Endothelial cell of umbilical vein (primary cell): Measurements from ENCODE around the gene TSPAN1. TPM values are rescaled to one million over a fixed set of nuclear protein-coding genes. Genes with fewer than 3 reads are reported as not detected.

Source experiments
- BruUV-seq: library from RNA; stranded (reverse); fragments of 400-500 nt; replicated peaks from 2 replicates; lab custom pipeline; 2021; lab: Mats Ljungman, UMichigan
- CTCF ChIA-PET: fragments of 300-600, 350-600 bp; sonication (Branson Sonifier 250); formaldehyde crosslinking; loops from one replicate; lab custom pipeline; 2021; ENCODE audit warnings: antibody characterized with exemption, inconsistent platforms; lab: Charles Lee
- POLR2A ChIA-PET: fragments of 300-600, 350-600 bp; sonication (Branson Sonifier 250); formaldehyde crosslinking; loops from one replicate; lab custom pipeline; 2021; ENCODE audit warnings: antibody characterized with exemption, inconsistent platforms; lab: Charles Lee
- DNase-seq: peaks from one replicate; pipeline ENCODE4 v3.0.0-alpha.2; 2011; ENCODE audit warnings: low read depth, low spot score
- FAIRE-seq: peaks from 2 replicates; lab custom pipeline; 2011; peaks lifted over from hg19 to GRCh38; lab: Jason Lieb, UNC
- H2AFZ ChIP-seq: 2 replicates; pipeline ENCODE4 v1.6.0; 2012; ENCODE audit warnings: low read depth, low read length, control low read depth, inconsistent platforms
- H3K27ac ChIP-seq: 2 replicates; pipeline ENCODE4 v1.5.1; 2011; ENCODE audit warnings: low read depth, mild to moderate bottlenecking, control low read depth, low read length, moderate library complexity; ENCODE audit not compliant: insufficient read depth
- H3K27me3 ChIP-seq, 2 experiments: 2 replicates each; pipeline versions ENCODE4 v1.6.0 to v1.6.1; 2011; ENCODE audit warnings: low read length in 2 of 2, mixed read lengths in 1 of 2; ENCODE audit not compliant: control insufficient read depth in 2 of 2, insufficient read depth in 2 of 2
- H3K36me3 ChIP-seq, 2 experiments: 2 replicates in 1 of 2; 3 replicates in 1 of 2; pipeline ENCODE4 v1.5.1; 2011; ENCODE audit warnings: low read length in 2 of 2, mild to moderate bottlenecking in 1 of 2, moderate library complexity in 1 of 2; ENCODE audit not compliant: control insufficient read depth in 2 of 2, insufficient read depth in 2 of 2; ENCODE audit errors: extremely low read depth in 1 of 2
- H3K4me1 ChIP-seq: 3 replicates; pipeline ENCODE4 v1.5.1; 2011; ENCODE audit warnings: mild to moderate bottlenecking, low read length; ENCODE audit not compliant: control insufficient read depth, insufficient read depth; ENCODE audit errors: extremely low read depth
- H3K4me2 ChIP-seq: 2 replicates; pipeline ENCODE4 v1.6.1; 2011; ENCODE audit warnings: low read length, control low read depth, mixed read lengths; ENCODE audit not compliant: insufficient read depth
- H3K4me3 ChIP-seq, 3 experiments: fragments of 200-600 bp in 1 of 3; sonication (generic), shearing (Covaris generic) in 1 of 3; replicated peaks in 1 of 3; 2 replicates each; pipeline ENCODE4 v1.5.1; 2011 to 2016; ENCODE audit warnings: control low read depth in 3 of 3, low read length in 3 of 3, mild to moderate bottlenecking in 2 of 3, inconsistent platforms in 1 of 3, low read depth in 1 of 3, moderate library complexity in 1 of 3; ENCODE audit not compliant: insufficient read depth in 1 of 3
- H3K79me2 ChIP-seq: 2 replicates; pipeline ENCODE4 v1.6.0; 2012; ENCODE audit warnings: low read length, inconsistent platforms; ENCODE audit not compliant: control insufficient read depth, insufficient read depth
- H3K9ac ChIP-seq: replicated peaks from 2 replicates; pipeline ENCODE3; 2011; ENCODE audit warnings: low read length, control low read depth; ENCODE audit not compliant: insufficient read depth; ENCODE audit errors: extremely low read depth
- H3K9me1 ChIP-seq: replicated peaks from 3 replicates; pipeline ENCODE4 v1.6.0; 2011; ENCODE audit warnings: mild to moderate bottlenecking, low read length; ENCODE audit not compliant: control insufficient read depth, insufficient read depth; ENCODE audit errors: extremely low read depth
- H3K9me3 ChIP-seq: replicated peaks from 2 replicates; pipeline ENCODE4 v1.5.1; 2012; ENCODE audit warnings: low read length, inconsistent platforms; ENCODE audit not compliant: control insufficient read depth, insufficient read depth
- H4K20me1 ChIP-seq: replicated peaks from 2 replicates; pipeline ENCODE3; 2011; ENCODE audit warnings: mild to moderate bottlenecking, low read length; ENCODE audit not compliant: control insufficient read depth, insufficient read depth; ENCODE audit errors: extremely low read depth
- CTCF ChIP-seq, 2 donors: IDR thresholded peaks; 1 replicate in 1 of 2; 2 replicates in 1 of 2; pipeline ENCODE4 v1.5.1; 2011; ENCODE audit warnings: low read length in 2 of 2, mild to moderate bottlenecking in 2 of 2, moderate library complexity in 2 of 2, control low read depth in 1 of 2, inconsistent platforms in 1 of 2, low read depth in 1 of 2; ENCODE audit not compliant: insufficient read depth in 1 of 2; ENCODE audit errors: extremely low read depth in 1 of 2
- EZH2 ChIP-seq: IDR thresholded peaks from 2 replicates; pipeline ENCODE4 v1.6.1; 2012; ENCODE audit warnings: borderline replicate concordance, low read depth, mild to moderate bottlenecking, moderate library complexity, low read length, inconsistent platforms; ENCODE audit not compliant: severe bottlenecking
- FOS ChIP-seq: IDR thresholded peaks from 2 replicates; pipeline ENCODE4 v1.6.1; 2011; ENCODE audit warnings: mild to moderate bottlenecking, low read length, moderate library complexity, borderline replicate concordance; ENCODE audit not compliant: insufficient read depth
- GATA2 ChIP-seq: IDR thresholded peaks from 2 replicates; pipeline ENCODE4 v1.7.0; 2011; ENCODE audit warnings: low read depth, mild to moderate bottlenecking, moderate library complexity, mixed read lengths, low read length; ENCODE audit not compliant: insufficient read length, insufficient read depth
- JUN ChIP-seq: IDR thresholded peaks from 2 replicates; pipeline ENCODE4 v1.6.1; 2011; ENCODE audit warnings: borderline replicate concordance, low read depth; ENCODE audit not compliant: insufficient read length, insufficient read depth
- MAX ChIP-seq: IDR thresholded peaks from 2 replicates; pipeline ENCODE4 v1.6.1; 2011; ENCODE audit not compliant: insufficient read depth, insufficient read length
- MYC ChIP-seq: IDR thresholded peaks from one replicate; pipeline ENCODE4 v1.6.1; 2011; ENCODE audit warnings: mild to moderate bottlenecking, low read depth, low read length
- POLR2A ChIP-seq: IDR thresholded peaks from 2 replicates; pipeline ENCODE4 v1.6.1; 2012; ENCODE audit warnings: low read depth, mild to moderate bottlenecking, control low read depth, low read length
- POLR2AphosphoS5 ChIP-seq: IDR thresholded peaks from 2 replicates; pipeline ENCODE4 v1.6.1; 2012; ENCODE audit warnings: low read depth, mild to moderate bottlenecking, control low read depth, low read length, moderate library complexity; ENCODE audit not compliant: insufficient read depth
- dilution Hi-C: fragments of 300-500 bp; cut with MboI; formaldehyde crosslinking; loops from one replicate; pipeline ENCODE4 v1.15.0; 2019; ENCODE audit warnings: low sequenced_read_pairs; ENCODE audit not compliant: extremely low pct_ligation_motif_present
- intact Hi-C: fragments of 100-400 bp; cut with micrococcal nuclease; formaldehyde crosslinking; loops from one replicate; pipeline ENCODE4 v1.10.0; 2022
- polyA plus RNA-seq, 4 experiments: library from polyadenylated mRNA; depleted of rRNA in 3 of 4; stranded (reverse) in 3 of 4; unstranded in 1 of 4; fragments of >200 nt; gene quantifications; 2 replicates each; pipeline versions ENCODE4 v1.2.1 to v1.2.3, GENCODE V29; 2011 to 2012; ENCODE audit warnings: missing spikeins in 1 of 4
- total RNA-seq: library from RNA; stranded (reverse); gene quantifications from 2 replicates; pipeline ENCODE4 v1.2.3, GENCODE V29; 2021

Gene TSPAN1
- total and polyA plus RNA-seq, 2 donors (not counting 3 experiments of a cell fraction or from before 2014, with no cell fraction given): 0.65 to 0.88 TPM

- no peak overlapping the region for H3K9ac ChIP-seq
- ChIA-PET POLR2A (no interaction called here), CTCF (no interaction called here)
- no peak for TF ChIP-seq CTCF (IDR thresholded peaks at IDR 0.05; ENCODE audit: extremely low read depth in 1 of 2, insufficient read depth in 1 of 2, low read depth in 1 of 2, low read length in 2 of 2)
- TF ChIP-seq JUN: no peak
- TF ChIP-seq MAX: no peak
- no peak for TF ChIP-seq POLR2A
- TF ChIP-seq MYC: no peak
- no peak for TF ChIP-seq GATA2
- TF ChIP-seq EZH2: no peak
- no peak for TF ChIP-seq POLR2AphosphoS5
- no peak for TF ChIP-seq FOS
- no peaks in the 10 kb centered on the region for H3K27me3 ChIP-seq
- FAIRE-seq (no peak), DNase-seq (no peak)
- no peaks in the 10 kb centered on the region for H3K9me1 ChIP-seq
- H3K4me1 ChIP-seq: no peaks in the 10 kb centered on the region
- no peak overlapping the region for H3K27ac ChIP-seq
- no peaks in the 10 kb centered on the region for H4K20me1 ChIP-seq
- no peaks in the 10 kb centered on the region for H3K9me3 ChIP-seq
- no peak overlapping the region for H2AFZ ChIP-seq
- no peak overlapping the region for H3K4me2 ChIP-seq
- H3K79me2 ChIP-seq: no peaks in the 10 kb centered on the region
- no peaks in the 10 kb centered on the region for H3K36me3 ChIP-seq
- intact Hi-C loops: no loop called here
- dilution Hi-C loops: no loop called here
- BruUV-seq: no TSS peak
- H3K4me3 ChIP-seq: no peak overlapping the region
Observed at GRCh38 chr1:46153732-46154131, 21.2 kb upstream of the TSPAN1 start.
